HG03378 (cell line): ENCODE results near the gene ZDHHC7.
"Not testable (repeated sequence)": the region's sequence is repeated elsewhere in the genome, so short reads cannot be mapped to it uniquely, and the experiment has no call there.

ENCODE experiments used
- ATAC-seq: cut with Tn5 transposase; IDR thresholded peaks from one replicate; pipeline ENCODE4 v1.9.1; 2021; ENCODE audit warnings: mild to moderate bottlenecking, moderate library complexity; ENCODE audit not compliant: unreplicated experiment

The ZDHHC7 gene

GRCh38 chr16:85045077-85045476 is 33.7 kb upstream of the ZDHHC7 start:
- ATAC-seq: no peak

- ATAC-seq: no peak
Measured at GRCh38 chr16:85042606-85043005, 31.3 kb upstream of the ZDHHC7 start.

- ATAC-seq: no peak
Measured at GRCh38 chr16:85042167-85042526, 30.8 kb upstream of the ZDHHC7 start.

- no peak for ATAC-seq
Measured at GRCh38 chr16:85041219-85042166, 30.2 kb upstream of the ZDHHC7 start.

DNA sequence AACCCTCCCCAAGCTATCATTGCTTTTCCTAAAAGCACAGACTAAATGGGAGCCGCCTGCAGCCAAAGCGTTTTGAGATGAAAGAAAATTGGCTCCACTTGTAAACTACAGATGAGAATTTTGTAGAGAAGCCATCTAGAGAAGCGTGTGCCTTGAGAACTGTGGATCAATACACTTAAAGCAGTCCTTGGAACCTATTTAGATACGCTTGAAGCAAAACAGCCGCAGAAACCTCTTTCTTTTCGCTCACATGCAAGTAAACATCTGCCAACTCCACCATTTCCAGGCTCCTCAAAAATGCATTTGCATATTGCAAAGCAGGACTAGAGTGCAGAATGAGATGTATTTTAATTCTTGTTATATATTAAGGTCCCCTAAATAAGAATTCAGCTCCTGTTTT is 29.4 kb upstream of the ZDHHC7 start:
- ATAC-seq: no peak

- ATAC-seq: no peak
Measured at GRCh38 chr16:85037721-85038120, 26.4 kb upstream of the ZDHHC7 start.

DNA sequence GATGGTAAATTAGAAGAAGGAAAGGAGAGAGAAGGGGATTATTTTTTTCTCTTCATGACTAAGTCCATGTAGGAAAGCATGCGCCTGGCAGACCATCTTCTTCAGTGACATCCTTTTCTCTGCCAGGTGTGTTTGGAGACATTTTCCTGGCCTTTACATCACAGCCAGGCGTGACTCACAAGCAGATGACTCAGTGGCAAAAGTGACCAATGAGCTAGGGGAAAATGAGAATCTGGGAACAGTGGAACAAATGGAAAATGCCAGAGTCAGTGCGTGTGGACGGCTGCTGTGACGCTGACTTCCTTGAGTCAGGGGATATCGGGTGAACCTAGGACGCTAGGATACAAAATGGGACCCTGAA is 25.7 kb upstream of the ZDHHC7 start:
- no peak for ATAC-seq

DNA sequence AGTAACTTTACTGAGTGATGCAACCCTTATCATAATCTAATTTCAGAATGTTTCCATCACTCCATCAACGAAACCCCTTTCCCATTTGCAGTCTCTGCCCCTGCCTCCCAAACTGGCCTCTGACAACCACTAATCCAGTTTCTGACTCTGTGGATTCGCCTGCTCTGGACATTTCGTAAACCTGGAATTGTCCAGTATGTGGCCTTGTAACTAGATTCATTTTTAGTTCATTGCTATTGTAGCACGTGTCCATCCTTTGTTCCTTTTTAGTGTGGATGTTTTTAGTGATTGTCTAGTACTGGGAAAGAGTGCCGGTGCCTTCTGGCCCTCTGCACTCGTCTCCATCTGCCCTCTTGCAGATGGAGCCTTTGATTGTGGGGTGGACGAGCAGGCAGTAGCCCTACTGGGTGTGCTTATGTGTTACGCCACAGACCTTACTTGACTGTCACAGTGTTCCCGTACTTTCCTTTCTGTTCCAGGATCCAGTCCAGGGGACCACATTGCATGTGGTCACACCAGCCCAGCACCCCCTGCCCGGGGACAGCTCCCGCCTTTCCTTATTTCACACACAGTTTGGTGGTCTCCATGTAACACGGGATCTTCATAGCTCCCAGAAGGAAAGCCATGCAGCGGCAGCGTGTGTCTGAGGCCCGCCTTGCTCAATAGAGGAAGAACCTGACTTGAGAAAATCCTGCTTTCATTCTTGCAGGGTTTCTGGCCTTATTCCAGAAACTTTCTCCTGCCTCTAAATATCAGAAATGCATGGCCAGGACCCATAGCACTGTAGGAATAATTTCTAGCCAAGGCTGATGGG is 25.1 kb upstream of the ZDHHC7 start:
- ATAC-seq: no peak

DNA sequence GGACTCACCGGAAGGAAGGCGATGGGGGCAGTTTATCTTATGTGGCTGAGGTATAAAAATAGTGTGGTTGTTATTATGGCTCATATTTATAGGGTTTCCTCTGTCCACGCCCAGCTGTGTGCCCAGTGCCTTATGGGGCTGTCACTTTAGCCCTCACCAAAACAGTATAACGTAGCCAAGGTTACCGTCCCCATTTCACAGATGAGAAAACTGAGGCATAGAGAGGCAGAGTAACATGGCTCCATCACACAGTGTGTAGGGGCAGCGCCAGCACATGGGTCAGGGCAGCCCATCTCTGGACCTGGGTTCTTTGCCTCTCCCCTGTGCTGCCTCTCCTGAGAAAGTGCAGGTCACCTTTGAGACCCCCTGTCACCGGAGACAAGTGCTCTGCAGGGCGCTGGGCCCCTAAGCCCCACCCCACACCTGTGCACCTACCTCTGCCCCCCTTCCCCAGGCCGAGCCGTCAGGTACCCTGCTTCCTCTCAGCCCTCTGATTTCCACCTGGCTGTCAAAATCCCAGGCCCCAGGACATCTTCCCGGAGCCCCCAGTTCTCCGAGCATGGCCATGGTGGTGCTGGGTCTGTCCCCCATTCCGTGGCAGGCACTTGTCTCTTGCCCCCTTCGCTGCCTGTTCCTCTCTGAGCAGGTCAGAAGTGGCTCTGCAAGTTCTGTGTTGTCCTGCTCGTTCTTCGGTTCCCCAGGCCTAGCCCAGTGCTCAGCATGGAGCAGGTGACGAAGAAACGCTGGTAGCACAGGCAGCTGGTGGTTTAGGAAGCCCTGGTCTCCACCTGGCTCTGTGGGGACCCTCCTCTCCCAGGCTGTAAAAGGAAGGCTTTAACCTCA is 23.5 kb upstream of the ZDHHC7 start:
- no peak for ATAC-seq

- no peak for ATAC-seq
Measured at GRCh38 chr16:85033171-85033570, 21.8 kb upstream of the ZDHHC7 start.

GRCh38 chr16:85032187-85032586 is 20.9 kb upstream of the ZDHHC7 start:
- not testable (repeated sequence) for ATAC-seq

DNA sequence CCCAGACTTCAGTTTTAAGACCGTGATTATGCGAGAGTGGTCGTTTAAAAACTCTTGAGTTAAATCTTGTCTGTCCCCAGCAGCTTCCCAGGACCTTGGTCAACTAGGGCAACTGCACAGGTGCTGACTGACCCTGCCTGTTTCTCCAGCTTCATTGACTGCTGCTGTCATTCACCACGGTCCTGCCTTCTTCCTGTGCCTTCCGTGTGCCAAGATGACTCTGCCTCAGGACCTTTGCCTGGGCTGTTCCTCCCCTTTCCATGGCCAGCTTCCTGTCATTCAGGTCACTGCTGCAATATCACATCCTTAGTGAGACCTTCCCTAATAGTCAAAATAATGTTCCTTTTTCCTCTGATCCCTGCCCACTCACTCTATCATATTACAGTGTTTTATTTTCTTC is 20.1 kb upstream of the ZDHHC7 start:
- no peak for ATAC-seq

- no peak for ATAC-seq
Measured at GRCh38 chr16:85029981-85030401, 18.7 kb upstream of the ZDHHC7 start.

DNA sequence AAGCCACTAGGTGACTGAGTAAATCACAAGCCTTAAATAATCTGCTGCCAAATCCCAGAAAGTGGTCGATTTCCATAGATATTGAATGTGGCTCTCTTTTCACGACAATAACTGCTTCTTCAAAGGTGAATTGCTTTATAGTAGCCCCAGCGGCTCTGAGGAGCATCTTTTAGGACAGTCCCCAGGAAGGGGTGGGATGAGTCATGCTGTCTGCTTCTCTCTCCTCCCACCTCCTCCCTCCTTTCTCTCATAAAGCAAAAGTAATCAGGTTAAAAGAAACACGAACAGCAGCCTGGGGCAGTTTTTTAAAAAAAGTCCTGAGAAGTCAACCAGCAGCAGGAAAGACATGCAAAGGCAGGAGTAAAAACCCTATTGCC is 18.1 kb upstream of the ZDHHC7 start:
- peak; percentile 48 for ATAC-seq

GRCh38 chr16:85028685-85029407 is 17.5 kb upstream of the ZDHHC7 start:
- no peak for ATAC-seq

DNA sequence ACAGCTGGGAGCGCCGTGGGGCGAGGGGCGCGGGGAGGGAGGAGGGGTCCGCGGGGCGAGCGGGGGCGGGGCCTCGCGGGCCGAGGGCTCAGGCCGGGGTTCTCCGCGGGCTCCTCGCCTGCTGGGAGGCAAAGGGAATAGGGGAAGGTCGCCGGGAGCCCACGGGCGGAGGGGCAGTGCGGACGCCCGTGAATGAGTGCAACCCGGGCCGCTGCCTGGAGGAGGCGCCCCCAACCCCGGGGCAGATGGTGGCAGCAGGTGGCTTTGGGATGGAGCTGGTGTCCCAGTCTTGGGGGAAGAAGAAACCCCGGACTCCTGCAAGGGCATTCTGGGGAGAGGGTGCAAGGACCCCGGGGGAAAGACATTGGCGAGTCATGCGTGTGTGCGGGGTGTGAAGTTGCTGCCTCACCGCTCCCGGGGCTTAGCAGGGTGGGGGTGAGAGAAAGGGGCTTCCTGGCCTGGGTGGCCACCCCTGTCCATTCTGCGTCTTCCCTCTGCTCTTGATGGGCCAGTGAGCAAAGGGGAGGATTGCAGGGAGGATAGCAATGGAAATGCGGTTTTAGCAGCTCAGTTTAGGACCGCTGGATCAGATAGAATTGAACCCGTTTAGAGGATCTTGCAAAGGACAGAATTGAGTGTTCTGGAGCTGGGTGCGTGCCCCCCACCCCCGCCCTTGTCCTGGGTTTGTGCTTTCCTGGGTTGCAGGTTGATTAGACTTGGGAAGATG is 16.8 kb upstream of the ZDHHC7 start:
- peak; percentile 10 for ATAC-seq

- ATAC-seq: peak; percentile 60
Measured at GRCh38 chr16:85027349-85027957, 16.1 kb upstream of the ZDHHC7 start, which contains the start of gene KIAA0513. TSS of gene KIAA0513 (plus strand) at chr16:85027795. CDS start at chr16:85067072, 39,277 bp downstream.

DNA sequence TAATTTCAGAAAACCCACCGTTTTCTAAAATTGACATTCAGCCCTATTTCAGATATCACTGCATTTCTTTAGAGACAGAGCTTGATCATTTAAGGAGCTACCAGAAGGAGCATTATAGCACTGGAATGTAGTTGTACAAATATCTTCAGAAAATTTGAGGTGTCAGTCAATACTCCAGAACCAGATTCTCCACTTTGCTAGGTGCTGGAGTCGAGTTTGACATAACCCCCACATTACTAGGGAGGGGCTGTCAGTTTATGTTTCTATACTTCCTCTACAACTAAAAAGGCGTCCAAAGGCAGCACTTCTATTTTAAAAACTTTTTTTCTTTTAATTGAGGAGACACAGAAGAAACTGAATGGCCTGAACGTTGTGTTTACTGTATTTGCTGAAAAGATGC is 15.4 kb upstream of the ZDHHC7 start:
- no peak for ATAC-seq
